Lower leg skin (tissue), 3 donors: ENCODE data around the gene ZFP37.

Experiments
- CTCF ChIP-seq, 3 donors: fragments of 450-650 bp; IDR thresholded peaks; one replicate each; pipeline ENCODE4 v1.5.1; 2016; ENCODE audit warnings: antibody characterized with exemption in 3 of 3, mild to moderate bottlenecking in 3 of 3, moderate library complexity in 2 of 3
- POLR2A ChIP-seq, 2 donors: fragments of 450-650 bp; IDR thresholded peaks; one replicate each; pipeline ENCODE4 v1.6.1; 2016 to 2017; ENCODE audit warnings: antibody characterized with exemption in 2 of 2, mild to moderate bottlenecking in 1 of 2, moderate library complexity in 1 of 2

- TF ChIP-seq CTCF (IDR thresholded peaks at IDR 0.05) (no peak), POLR2A (IDR thresholded peaks at IDR 0.05) (no peak)
Observed at GRCh38 chr9:113056191-113057106, at the start of gene ZFP37.
